Ovary (tissue), 3 donors: ENCODE results near the gene EXOC6B.

Source experiments
- CTCF ChIP-seq, 3 donors: fragments of 450-650 bp in 2 of 3; fragments of 200-600 bp in 1 of 3; IDR thresholded peaks; one replicate each; pipeline versions ENCODE4 v1.5.1 to v1.8.0; 2016 to 2022; ENCODE audit warnings: antibody characterized with exemption in 3 of 3, mild to moderate bottlenecking in 1 of 3
- EP300 ChIP-seq: sonication (generic); formaldehyde crosslinking; IDR thresholded peaks from one replicate; pipeline ENCODE4 v1.6.1; 2017; ENCODE audit warnings: antibody characterized with exemption
- donor health status: DM: no; HTN: no; CAD: no.

GRCh38 chr2:72165792-72166191 is 660.0 kb downstream of the EXOC6B start:
- TF ChIP-seq EP300 = no peak
- no peak for TF ChIP-seq CTCF (IDR thresholded peaks at IDR 0.05)
